Mucosa of stomach (tissue), 1 donor: Measurements from ENCODE around the gene SNX17.
A peak's percentile ranks its signal among the peaks of the same experiment; 100 is the strongest.

ENCODE experiments used
- H3K27me3 ChIP-seq: one replicate; pipeline ENCODE4 v1.7.0; 2013; ENCODE audit warnings: mild to moderate bottlenecking, low read length; ENCODE audit not compliant: control insufficient read depth, insufficient read depth
- H3K36me3 ChIP-seq: one replicate; pipeline ENCODE4 v1.7.0; 2013; ENCODE audit warnings: low read length; ENCODE audit not compliant: control insufficient read depth, insufficient read depth
- H3K4me1 ChIP-seq: one replicate; pipeline ENCODE4 v1.7.0; 2013; ENCODE audit warnings: mild to moderate bottlenecking, low read length; ENCODE audit not compliant: control insufficient read depth, insufficient read depth
- H3K4me3 ChIP-seq: one replicate; pipeline ENCODE4 v1.7.0; 2013; ENCODE audit warnings: low read length
- H3K9ac ChIP-seq: one replicate; pipeline ENCODE4 v1.7.0; 2013; ENCODE audit warnings: mild to moderate bottlenecking, low read length, moderate library complexity
- H3K9me3 ChIP-seq: one replicate; pipeline ENCODE4 v1.7.0; 2013; ENCODE audit warnings: mild to moderate bottlenecking, low read length, moderate library complexity; ENCODE audit not compliant: control insufficient read depth
- donor health status: Pancreatic carcinoma.

Gene SNX17

GRCh38 chr2:27373567-27373966 is 3.2 kb downstream of the SNX17 start:
- H3K9me3 ChIP-seq: no peaks in the 10 kb centered on the region
- peaks cover 40% of the 10 kb centered on the region for H3K4me1 ChIP-seq
- no peak overlapping the region for H3K9ac ChIP-seq
- H3K36me3 ChIP-seq: peaks cover 34% of the 10 kb centered on the region
- H3K4me3 ChIP-seq: no peak overlapping the region
- no peaks in the 10 kb centered on the region for H3K27me3 ChIP-seq

DNA sequence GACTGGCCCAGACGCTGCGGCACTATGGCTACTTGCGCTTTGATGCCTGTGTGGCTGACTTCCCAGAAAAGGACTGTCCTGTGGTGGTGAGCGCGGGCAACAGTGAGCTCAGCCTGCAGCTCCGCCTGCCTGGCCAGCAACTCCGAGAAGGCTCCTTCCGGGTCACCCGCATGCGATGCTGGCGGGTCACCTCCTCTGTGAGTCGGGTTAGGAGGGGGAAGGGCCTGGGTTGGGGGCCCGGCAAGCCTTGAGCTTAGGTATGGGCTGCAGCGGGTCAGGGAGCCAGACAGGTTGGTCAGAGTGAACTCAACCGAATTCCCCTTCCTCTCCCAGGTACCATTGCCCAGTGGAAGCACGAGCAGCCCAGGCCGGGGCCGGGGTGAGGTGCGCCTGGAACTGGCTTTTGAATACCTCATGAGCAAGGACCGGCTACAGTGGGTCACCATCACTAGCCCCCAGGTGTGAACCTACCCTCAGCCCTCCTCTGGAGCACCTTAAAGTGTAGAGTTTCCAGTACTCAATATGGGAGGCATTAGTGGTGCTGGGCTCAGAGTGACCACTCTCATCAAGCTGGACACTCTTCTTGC is 5.2 kb downstream of the SNX17 start:
- Histone ChIP-seq H3K9ac (no peak overlapping the region), H3K36me3 (peaks cover 34% of the 10 kb centered on the region), H3K9me3 (no peaks in the 10 kb centered on the region), H3K4me1 (peaks cover 45% of the 10 kb centered on the region), H3K27me3 (no peaks in the 10 kb centered on the region), H3K4me3 (no peak overlapping the region)

DNA sequence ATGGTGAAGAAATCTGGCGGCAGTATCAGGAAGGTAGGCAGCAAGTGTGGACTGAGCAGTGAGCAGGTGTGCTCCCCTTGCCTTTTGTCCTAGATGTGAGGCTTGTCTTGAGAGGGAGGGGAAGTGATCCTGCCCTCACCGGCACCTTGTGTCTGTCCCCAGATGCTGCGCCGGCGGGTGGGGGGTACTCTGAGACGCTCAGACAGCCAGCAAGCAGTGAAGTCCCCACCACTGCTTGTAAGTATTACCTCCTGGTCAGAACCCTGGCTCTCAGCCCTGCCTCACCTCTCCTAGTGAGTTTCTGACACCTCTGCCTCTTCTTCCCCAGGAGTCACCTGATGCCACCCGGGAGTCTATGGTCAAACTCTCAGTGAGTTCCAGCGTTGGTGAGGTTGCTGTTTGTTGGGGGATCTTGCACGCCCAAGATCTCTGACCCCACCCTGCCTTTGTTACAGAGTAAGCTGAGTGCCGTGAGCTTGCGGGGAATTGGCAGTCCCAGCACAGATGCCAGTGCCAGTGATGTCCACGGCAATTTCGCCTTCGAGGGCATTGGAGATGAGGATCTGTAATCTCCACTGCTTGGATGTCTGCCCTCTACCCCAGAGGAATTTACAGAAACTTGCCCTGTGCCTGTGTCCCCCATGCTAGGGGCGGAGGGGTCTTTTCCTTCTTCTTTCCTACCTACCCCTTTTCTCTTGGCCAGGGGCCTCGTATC is 5.9 kb downstream of the SNX17 start:
- H3K36me3 ChIP-seq: peaks cover 34% of the 10 kb centered on the region

GRCh38 chr2:27376866-27377617 is 6.6 kb downstream of the SNX17 start:
- H3K36me3 ChIP-seq: peaks cover 34% of the 10 kb centered on the region
- no peak overlapping the region for H3K4me3 ChIP-seq
- no peaks in the 10 kb centered on the region for H3K9me3 ChIP-seq
- no peaks in the 10 kb centered on the region for H3K27me3 ChIP-seq
- H3K9ac ChIP-seq: no peak overlapping the region
- H3K4me1 ChIP-seq: peaks cover 40% of the 10 kb centered on the region

More for the DNA sequence above, 5.9 kb downstream of the SNX17 start:
- no peak overlapping the region for H3K4me3 ChIP-seq
- no peak overlapping the region for H3K9ac ChIP-seq
- H3K27me3 ChIP-seq: no peaks in the 10 kb centered on the region
- H3K9me3 ChIP-seq: no peaks in the 10 kb centered on the region
- H3K4me1 ChIP-seq: peaks cover 46% of the 10 kb centered on the region

DNA sequence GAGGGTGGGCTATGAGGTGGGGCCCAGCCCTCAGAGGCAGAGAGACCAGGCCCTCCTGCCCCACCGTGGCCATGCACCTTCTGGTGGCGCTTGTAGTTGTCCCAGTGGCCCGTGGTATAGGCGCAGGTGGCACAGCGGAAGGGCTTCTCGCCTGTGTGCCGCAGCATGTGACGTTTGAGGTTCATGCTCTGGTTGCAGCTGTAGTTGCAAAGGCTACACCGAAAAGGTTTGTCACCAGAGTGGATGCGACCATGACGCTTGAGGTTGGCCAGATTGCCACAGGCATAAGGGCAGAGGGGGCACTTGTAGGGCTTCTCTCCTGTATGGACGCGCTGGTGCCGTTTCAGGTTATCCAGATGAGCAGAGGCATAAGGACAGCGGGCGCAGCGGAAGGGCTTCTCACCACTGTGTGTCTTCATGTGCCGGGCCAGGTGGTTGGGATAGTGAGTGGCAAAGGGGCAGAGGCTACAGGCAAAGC is 7.2 kb downstream of the SNX17 start:
- H3K9ac ChIP-seq: no peak overlapping the region
- H3K27me3 ChIP-seq: no peaks in the 10 kb centered on the region
- no peaks in the 10 kb centered on the region for H3K9me3 ChIP-seq
- H3K36me3 ChIP-seq: peaks cover 34% of the 10 kb centered on the region
- H3K4me3 ChIP-seq: no peak overlapping the region
- H3K4me1 ChIP-seq: peaks cover 34% of the 10 kb centered on the region

DNA sequence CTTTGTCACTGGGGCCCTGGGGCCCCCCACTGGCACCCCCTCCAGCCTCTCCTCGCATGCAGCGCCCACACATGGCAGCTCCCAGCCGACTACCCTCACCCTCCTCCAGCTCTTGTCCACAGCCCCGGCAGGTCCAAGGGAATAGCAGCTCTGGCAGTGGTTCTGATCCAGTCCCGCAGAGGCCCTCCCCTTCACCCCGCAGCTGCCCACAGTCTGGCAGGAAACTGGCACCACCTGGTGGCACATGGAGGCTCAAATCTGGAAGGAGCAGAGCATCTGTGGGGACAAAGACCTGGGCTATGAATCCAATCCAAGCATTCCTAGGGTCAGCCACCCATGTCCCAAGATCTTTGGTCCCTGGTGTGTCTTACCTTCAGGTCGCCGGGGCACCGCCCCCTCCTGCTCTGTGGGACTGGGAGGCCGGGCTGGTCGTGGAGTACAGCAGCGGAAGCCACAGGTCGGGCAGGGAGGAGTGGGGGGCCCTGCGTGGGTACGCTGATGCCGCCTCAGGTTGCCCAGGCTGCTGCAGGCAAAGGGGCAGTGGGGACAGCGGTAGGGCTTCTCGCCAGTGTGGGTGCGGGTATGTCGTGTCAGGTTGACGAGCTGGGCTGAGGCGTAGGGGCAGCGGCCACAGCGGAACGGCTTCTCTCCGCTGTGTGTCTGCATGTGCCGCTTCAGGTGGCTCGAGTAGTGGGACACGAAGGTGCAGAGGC is 7.8 kb downstream of the SNX17 start:
- peaks cover 28% of the 10 kb centered on the region for H3K4me1 ChIP-seq
- H3K9ac ChIP-seq: no peak overlapping the region
- peaks cover 34% of the 10 kb centered on the region for H3K36me3 ChIP-seq
- no peak overlapping the region for H3K4me3 ChIP-seq
- H3K27me3 ChIP-seq: no peaks in the 10 kb centered on the region
- no peaks in the 10 kb centered on the region for H3K9me3 ChIP-seq

- H3K36me3 ChIP-seq: peaks cover 30% of the 10 kb centered on the region
- H3K27me3 ChIP-seq: no peaks in the 10 kb centered on the region
- no peak overlapping the region for H3K4me3 ChIP-seq
- H3K4me1 ChIP-seq: peaks cover 28% of the 10 kb centered on the region
- no peak overlapping the region for H3K9ac ChIP-seq
- no peaks in the 10 kb centered on the region for H3K9me3 ChIP-seq
Measured at GRCh38 chr2:27378809-27379290, 8.4 kb downstream of the SNX17 start.

- Histone ChIP-seq H3K27me3 (no peaks in the 10 kb centered on the region), H3K9me3 (no peaks in the 10 kb centered on the region), H3K4me1 (peaks cover 28% of the 10 kb centered on the region), H3K36me3 (peaks cover 25% of the 10 kb centered on the region), H3K9ac (peak overlapping the region; percentile 99), H3K4me3 (peak overlapping the region; percentile 95)
Measured at GRCh38 chr2:27379383-27379835, 9.0 kb downstream of the SNX17 start.

GRCh38 chr2:27379836-27380625 is 9.6 kb downstream of the SNX17 start:
- Histone ChIP-seq H3K27me3 (no peaks in the 10 kb centered on the region), H3K9ac (peak overlapping the region; percentile 99), H3K4me3 (peak overlapping the region; percentile 95), H3K36me3 (peaks cover 20% of the 10 kb centered on the region), H3K4me1 (peaks cover 28% of the 10 kb centered on the region), H3K9me3 (no peaks in the 10 kb centered on the region)

- no peaks in the 10 kb centered on the region for H3K9me3 ChIP-seq
- H3K9ac ChIP-seq: peak within 1 kb of the TSS; percentile 99
- peaks cover 28% of the 10 kb centered on the region for H3K4me1 ChIP-seq
- H3K36me3 ChIP-seq: peaks cover 17% of the 10 kb centered on the region
- H3K4me3 ChIP-seq: peak within 1 kb of the TSS; percentile 95
- H3K27me3 ChIP-seq: no peaks in the 10 kb centered on the region
Measured at GRCh38 chr2:27380626-27381545, 10.5 kb downstream of the SNX17 start, which contains the start of gene ZNF513. TSS of gene ZNF513 (minus strand) at chr2:27380734. CDS start at chr2:27380526, 208 bp downstream.
